GM19023 (cell line): ENCODE results near the gene SLX1A.
"Not testable (repeated sequence)": the region's sequence is repeated elsewhere in the genome, so short reads cannot be mapped to it uniquely, and the experiment has no call there.

ENCODE experiments used
- ATAC-seq: cut with Tn5 transposase; IDR thresholded peaks from one replicate; pipeline ENCODE4 v1.9.1; 2021; ENCODE audit warnings: mild to moderate bottlenecking, moderate library complexity; ENCODE audit not compliant: unreplicated experiment

Gene SLX1A

GRCh38 chr16:30217082-30217481 lies 23.4 kb downstream of the SLX1A start:
- ATAC-seq = not testable (repeated sequence)
